GM21619 (cell line): ENCODE results near the gene PIK3R5.

Source experiments
- ATAC-seq: cut with Tn5 transposase; IDR thresholded peaks from one replicate; pipeline ENCODE4 v1.9.1; 2021; ENCODE audit not compliant: unreplicated experiment

The PIK3R5 gene

DNA sequence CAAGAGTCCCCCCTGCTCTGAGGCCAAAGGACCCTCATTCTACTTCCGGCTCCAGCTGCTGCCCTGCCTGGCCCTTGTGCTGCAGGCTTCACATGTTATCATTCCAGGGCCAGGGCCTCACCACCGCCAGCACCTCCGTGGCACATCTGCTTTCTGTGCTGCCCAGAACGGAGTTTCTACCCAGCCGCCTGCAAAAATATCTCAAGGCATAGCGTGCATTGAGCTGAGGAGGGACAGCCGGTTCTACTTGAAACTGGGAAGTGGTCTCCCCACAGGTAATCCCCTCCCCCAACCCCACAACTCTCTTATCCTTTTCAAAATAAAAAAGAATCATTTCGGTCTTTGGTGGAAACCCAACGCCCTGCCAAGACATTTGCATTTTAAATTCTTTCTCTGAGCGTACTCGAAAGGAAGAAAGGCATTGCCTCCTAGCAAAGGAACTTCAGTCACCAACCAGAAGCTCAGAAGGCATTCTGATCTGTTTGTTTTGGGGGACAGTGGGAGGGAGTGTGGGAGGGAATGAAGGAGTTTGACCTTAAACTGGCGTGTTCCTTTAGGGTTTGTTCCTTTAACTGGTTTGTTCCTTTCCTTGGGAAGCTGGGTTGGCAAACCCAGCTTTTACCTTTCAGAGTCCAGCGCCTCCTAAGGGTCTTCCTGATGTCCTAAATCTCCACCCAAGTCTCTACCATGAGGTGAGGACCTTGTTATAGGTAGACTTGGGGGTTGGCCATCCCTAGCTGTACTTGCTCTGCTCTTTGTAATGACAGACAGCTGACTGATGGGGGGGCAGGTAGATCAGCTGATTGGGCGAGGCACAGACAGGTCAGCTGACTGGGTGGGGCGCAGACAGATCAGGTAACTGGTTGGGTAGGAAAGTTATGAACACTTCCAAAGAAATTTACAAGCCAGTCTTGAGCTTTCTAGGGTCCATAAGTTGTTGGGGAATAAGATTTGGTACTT, 64.6 kb downstream of the PIK3R5 start:
- peak; percentile 41 for ATAC-seq

DNA sequence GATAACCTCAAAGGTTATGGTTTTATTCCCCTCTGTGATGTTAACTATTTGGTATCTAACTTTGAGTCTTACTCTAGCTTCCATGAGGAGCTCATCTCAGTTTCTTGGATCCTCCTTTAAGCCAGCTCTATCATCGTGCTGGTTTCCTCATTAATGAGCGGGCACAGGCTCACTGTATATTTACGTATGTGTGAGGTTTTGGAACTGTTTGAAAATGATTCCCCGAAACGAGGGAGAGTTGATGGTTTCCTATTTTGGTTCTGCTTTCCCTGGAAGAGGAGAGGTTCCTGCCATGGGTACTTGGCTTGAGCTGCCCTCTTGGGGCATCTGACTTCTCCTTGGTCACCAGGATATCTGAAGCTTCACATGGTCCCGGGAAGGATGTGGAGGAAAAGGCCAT, 65.3 kb downstream of the PIK3R5 start:
- no peak for ATAC-seq

DNA sequence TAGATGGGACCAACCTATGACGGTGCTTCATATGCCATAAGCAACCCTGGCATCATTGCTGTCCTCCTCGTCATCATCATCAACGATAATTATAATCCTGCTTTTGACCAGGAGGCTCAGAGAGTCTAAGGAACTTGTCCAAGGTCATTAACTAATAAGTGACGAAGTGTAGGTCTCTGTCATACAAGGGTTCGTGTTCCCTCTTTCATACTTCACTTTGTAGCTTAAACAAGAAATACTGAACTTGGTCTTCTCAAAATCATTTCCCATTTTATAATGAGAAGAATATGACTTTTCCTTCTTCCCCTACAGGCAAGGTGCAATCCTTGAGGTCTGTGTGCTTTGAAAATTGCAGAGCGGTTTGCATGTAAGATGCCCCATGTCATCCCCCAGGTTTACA, 66.9 kb downstream of the PIK3R5 start:
- no peak for ATAC-seq

DNA sequence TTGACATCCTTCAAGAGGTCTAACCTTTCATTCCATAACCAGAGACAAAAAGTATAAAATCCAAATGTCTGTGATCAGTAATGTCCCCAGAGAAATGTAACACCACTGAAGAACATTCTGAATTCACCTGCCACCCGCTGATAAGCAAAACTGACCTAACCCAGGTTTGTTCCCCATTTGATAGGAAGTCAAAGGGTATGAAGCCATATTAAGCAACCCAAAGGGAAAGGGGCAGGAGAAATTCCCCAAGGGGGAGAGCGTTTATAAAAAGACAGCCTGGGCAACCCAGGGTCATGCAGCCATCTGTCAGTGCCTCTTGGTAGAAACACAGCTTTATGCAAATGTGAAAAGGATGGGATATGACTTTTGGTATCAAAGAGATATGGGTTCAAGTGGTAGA, 67.4 kb downstream of the PIK3R5 start:
- no peak for ATAC-seq

DNA sequence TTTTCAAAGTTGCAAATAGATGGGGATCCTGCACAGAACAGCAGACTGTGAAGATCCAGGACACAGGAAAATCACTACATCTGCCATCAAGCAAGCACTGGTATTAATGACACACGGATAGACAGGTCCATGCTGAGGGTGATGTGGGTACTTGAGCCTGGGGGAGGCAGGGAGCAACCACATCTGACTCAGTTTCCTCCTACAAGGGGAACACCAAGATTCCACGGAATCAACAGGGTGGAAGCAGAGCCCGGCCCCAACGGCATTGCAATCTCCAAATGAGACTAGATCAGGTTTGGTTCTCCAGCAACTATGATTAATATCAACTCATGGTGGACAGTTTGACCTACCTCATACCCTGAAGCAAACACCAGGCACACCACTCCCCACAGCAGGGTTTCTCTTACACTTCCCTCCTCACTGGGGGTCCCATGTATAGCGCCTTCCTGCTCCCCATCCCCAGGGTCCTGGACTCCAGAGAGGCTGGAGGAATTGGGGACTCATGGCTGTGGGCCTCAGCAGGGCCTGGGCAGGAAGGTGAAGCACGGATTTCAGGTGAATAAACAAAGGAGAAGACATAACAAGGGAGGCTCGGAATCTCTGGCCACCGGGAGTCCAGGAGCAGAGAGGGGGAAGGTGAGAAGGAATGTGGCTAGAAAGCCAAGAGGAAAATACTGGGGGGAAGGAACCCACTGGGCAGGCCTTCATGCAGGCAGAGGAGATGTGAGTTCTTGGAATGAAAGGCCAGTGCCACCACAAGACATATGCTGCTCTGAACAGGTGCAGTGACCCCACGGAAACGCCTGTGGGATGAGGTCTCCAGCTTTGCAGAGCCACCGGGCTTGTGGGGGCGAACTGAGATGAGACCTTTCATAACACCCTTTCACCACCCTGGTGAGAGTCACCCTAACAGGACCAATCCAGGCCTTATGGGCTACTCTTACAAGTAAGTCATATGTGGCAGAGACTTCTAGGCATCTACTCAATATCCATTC, 68.6 kb downstream of the PIK3R5 start:
- ATAC-seq = no peak

DNA sequence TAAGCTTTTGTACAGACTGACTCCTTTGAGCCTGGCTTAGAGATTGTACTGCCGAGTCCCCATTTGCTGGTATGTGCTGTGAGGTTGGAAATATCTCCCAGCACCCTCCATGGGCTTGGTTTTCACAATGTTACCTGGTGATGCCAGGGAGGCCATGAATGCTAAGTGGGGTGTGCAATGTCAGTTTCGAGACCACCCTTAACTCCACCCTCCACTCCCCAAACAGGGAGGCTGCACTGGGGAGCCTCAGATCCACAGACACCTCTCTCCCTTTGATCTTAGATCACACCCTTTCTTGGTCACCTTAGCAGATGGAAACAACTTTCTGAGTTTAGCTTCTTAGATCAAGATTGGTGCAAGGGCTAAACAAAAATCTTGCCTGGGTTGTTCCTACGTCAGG, 69.4 kb downstream of the PIK3R5 start:
- ATAC-seq = no peak

DNA sequence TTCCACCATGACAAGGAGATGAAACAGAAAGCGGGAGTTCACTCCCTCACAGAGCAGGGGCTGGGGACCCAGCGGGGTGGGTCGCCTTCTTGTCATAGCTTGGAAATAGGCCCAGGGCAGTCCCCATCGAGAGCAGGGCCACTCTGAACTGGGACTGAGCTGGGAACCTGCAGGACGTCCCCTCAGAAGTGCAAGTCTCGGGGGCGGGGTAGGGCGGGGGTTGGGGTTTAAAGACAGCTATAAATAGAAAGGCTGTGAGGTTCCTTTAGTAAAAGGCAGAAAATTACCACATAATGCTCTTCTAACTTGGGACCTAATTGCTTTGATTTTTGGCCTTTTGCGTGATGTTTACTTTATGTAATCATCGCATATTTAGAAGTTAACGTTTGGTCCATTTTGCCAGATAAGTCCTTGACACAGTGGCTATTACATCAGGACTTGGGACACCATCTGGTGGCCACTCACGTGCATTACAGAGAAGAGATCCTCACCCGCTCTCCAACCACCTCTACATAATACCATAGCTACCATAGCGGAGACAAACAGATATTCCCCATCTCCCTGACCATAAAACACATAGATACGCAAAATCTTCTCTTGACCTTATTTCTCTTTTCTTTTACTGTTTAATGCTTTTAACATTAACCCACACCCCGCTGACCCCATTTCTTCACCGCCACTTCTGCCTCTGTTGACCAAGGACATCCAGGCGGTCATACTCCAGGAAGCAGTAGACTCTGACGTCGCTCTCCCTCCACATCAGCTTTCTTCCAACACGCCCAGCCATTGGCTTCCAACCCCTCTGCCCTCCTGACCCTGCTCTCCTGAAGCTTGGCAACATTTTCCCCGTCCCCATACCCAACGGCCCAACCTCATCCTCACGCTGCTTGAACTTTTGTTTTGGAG, 70.6 kb downstream of the PIK3R5 start:
- ATAC-seq = no peak

DNA sequence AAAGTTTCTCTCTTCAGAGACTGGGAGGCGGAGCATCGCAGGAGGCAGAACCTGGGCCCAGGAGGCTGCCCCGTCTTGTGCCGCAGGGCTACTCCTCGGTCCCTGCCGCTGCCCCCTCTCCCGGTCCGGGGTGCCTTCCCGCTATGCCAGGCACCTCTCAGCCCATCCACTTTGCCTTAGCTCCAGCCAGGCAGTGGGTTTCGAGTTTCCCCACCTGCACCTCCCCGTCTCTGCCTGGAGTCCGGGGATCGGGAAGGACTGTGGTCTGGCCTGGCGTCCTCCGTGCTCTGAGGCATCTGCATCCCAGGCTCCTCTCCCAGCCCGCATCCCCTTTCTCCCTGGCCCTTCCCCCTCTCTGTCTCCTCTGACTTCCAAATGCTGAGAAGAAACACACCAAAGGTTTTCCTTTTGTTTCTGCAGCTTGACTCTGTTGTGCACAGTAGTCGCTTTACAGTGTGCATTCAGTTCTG, 71.3 kb downstream of the PIK3R5 start:
- ATAC-seq = no peak

DNA sequence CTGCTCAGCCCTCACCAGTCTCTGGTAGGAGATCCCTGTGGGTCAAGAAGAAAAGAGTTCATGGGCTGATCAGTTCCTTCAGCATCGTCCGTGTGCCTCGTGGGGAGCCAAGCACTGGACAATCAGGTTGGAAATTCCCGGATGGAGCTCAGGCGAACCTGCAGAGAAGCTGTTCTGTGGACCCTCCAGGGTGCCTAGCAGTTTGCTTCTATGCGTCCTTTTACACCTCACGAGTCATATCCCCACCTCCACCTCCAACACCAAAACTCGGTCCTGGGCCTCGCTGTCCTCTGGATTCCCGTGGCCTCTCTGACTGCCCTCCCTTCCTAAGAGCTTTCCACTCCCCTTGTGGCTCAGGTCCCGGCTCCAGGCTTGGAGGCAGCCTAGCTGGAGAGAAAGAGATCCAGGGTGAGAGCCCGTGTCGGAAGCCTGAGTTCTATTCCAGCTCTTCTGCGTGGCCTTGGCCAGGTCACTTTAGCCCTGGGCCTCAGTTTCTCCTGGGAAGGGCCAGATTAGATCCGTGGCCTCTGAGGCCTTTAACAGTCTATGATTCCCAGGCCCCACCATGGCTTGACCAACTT, 71.8 kb downstream of the PIK3R5 start:
- ATAC-seq = no peak

DNA sequence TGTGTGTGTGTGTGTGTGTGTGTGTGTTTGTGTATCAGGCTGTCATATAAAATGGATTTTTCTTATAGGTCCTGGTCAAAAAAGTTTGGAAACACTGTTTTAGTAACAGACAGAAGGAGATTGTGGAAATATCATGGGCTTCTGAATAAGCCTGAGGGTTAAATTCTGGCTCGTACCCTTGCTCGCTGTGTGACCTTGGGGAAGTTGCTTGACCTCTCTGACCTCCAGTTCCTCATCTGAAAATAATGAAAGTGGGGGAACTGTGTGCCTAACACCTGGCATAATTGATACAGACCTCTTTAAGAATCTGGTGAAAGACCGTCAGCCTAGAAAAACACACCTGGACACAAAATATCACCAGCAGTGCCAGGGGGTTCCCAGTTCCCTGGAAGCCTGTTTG, 72.4 kb downstream of the PIK3R5 start:
- ATAC-seq = no peak

DNA sequence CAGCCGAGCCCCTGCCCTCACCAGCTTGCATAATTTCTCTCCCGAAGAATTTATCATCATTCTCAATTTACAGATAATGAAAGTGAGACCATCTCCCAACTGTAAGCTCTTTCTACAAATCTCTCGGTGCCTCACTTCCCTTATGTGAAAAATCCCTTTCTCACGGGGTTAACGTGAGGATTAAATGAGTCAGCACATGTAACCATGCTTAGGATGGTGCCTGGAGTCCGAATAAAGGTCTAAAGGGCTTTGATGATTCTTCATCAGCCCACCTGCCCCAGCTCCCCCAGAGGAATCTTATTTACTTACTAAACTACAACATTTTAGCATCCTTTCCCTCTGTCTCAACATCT, 73.2 kb downstream of the PIK3R5 start:
- peak; percentile 73 for ATAC-seq

DNA sequence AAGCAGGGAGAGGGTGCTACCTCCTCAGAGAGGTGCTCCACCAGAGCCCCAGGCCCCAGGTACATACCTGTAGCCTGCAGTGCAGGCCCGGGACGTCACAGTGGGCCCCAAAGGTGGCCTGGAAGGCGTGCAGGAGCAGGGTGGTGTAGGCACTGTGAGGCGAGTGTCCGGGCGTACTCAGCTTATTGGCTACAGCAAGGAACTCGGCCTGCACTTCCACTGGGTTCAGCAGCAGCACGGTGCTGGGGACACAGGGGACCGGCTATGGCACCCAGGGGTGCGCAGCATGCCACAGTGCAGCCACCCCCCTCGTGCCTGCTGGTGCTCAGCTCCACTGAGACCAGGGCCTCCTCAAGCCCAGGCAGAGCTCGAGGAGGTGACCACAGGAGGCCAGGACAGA, 74.8 kb downstream of the PIK3R5 start:
- ATAC-seq = no peak

DNA sequence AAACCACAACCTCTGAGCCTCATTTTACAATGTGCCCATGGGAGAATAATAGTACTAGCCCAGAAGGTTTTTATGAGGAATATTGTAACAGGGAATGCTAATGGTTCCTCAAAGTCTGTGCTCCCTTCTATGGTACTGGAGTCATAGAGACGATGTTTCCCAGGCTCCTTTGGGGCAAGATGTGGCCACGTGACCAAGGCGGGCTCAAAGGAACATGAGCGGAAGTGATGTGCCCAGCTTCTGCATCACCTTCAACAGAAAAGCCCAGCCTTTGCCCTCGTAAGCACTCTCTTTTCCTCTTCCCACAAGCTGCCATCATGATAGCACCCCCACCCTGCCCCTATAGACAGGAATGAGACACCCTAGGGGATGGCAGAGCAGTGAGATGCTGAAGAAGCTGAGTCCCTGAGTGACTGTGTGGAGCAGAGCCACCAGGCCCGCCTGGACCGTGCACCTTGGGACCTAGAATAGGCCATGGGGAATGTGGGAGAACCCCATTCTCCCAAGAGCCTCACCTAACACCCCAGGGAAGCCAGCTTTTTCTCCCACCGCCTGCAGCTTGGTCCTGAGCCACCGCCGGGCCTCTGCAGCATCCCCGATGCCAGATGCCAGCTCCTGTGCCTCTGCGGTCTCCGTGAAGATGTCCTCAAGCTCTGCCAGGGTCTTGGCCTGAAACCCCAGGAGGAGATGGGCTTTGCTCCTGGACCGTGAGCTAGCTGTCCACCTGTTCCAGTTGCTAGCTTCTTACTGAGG, 75.9 kb downstream of the PIK3R5 start:
- no peak for ATAC-seq

DNA sequence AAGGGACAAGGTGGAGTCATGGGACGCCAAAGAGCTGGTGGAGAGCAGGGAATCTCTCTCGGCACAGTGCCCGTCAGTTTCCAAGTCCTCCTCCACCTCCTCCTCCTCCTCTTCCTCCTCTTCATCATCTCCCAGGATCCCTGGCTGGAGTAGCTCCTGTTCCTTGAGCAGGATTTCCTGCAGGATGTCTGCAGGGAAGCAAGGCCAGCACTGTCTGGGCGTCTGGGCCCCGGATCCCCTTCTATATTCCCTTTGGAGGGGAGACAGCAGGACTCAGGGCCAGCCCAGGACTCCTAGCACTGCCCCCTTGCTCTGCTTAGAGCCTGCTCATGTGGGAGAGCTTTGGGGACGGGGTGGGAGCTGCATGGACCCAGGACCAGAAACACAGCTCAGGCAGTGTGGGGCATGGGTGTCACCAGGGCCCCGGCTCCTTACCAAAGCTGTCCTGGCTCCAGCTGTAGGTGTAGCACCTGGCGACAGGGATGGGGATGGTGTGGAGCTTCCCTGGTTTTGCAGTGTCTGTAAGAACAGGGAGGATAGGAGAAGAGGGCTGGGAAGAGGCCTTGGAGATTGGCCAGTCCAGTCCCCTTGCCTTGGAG, 76.7 kb downstream of the PIK3R5 start:
- ATAC-seq = no peak

DNA sequence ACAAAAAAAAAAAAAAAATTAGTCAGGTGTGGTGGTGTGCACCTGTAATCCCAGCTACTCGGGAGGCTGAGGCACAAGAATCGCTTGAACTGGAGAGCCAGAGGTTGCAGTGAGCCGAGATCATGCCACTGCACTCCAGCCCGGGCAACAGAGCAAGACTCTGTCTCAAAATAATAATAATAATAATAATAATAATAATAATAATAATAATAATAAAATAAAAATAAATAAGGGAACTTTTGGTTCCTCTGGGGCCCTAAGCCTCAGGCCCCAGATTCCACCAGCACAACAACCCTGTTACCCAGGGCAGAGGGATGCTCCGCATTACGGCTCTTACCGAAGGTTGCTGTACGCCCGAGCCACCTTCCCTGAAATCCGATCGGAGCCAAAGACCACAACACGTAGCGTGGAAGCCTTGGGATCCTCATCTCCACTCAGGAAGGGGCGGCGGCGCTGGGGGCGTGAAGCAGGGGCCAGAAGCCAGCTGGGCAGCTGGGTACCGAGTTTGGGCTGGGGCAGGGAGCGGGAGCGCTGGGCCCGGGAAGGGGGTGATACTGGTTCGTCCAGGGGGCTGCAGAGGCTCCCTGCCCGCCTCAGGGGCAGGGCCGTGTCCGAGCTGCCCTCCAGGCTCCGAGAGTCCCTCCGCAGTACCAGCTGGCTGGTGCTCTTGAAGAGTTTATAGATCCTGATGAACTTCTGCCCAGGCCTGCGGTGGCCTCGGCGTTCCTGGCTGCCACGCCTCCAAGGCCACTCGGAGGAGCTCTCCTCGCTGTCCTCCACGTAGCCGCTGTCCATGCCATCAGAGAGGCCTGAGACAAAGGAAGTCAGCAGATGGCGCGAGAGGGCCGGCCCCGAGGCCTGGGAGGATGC, 77.4 kb downstream of the PIK3R5 start:
- no peak for ATAC-seq

DNA sequence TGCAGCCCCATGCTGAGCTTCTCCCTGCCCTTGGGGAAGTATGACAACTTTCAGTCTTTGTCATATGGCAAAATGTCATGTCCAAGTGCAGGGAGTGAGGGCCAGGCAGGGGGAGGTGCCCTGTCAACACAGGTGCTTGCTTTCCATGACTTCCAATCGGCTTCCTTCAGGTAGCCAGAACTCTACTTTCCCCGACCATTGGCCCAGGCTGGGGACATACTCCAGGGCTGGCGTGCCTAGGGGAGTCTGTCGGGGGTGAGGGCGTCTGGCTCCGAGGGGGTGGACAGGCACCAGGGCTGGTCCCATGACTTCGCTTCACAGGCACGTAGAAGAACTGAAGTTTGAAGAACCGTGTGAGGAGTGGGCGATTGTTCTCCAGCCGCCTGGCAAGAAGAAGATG, 78.2 kb downstream of the PIK3R5 start:
- ATAC-seq = no peak

DNA sequence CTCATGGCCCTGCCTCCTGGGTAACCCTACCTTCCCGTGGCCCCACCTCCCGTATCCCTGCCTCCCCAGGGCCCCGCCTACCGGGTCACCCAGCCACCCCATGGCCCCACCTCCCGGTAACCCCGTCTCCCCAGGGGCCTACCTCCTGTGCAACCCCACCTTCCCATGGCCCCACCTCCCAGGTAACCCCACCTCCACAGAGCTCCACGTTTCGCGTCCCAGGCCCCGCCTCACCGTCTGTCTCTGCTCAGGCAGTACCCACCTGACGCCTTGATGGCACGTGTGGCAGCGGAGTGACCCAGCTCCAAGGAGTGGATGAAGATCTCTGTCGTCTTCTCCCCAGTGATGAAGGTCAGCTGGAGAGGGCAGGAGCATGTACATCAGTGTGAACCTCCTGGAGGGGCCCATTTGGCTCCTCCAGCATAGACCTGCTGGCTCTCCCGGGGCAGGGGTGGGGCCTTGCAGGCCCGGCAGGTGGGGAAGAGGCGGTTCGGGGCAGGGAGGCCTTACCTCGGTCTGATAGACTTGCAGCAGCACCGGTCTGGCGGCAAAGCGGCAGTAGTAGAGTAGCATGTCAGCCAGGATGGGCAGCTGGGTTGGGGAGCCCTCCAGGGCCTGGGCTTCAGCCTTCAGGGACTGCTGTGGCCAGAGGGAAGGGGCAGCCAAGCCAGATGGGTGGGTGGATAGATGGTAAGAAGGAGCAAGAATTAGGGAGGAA, 79.4 kb downstream of the PIK3R5 start:
- no peak for ATAC-seq
